Measurements from ENCODE around the gene PALM2AKAP2. TPM values are rescaled to one million over a fixed set of nuclear protein-coding genes. Genes with fewer than 3 reads are reported as not detected.

The PALM2AKAP2 gene
- polyA plus RNA-seq, 4 donors: 0.81 to 2.0 TPM; not detected in 2

DNA sequence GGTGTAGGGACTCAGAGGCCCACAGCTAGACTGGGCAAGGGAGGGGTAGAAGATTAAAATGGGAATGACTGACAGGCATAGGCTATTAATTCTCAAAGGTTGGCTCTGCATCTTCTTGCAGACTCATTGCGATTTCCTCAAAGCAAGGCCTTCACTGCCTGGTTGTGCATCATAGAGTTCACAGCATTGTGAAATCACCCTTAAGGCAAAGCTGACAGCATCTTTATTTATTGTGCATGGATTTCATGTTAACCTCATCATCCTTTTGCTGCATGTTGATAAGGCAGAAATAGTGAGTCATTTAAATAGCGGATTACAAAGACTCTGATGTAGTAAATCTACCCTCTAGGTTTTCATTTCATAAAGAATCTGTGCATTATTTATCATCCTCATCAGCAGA is 13.6 kb upstream of the PALM2AKAP2 start:
- Histone ChIP-seq H3K27ac (ENCODE audit: low read depth in 1 of 3, low read length in 2 of 3) (no peak overlapping the region), H3K4me3 (ENCODE audit: low read depth in 1 of 3, low read length in 3 of 3) (no peak overlapping the region), H3K4me1 (ENCODE audit: control insufficient read depth in 3 of 3, insufficient read depth in 2 of 3, low read depth in 1 of 3, low read length in 2 of 3) (no peaks in the 10 kb centered on the region), H3K36me3 (ENCODE audit: control insufficient read depth in 3 of 3, insufficient read depth in 2 of 3, low read depth in 1 of 3, low read length in 3 of 3) (no peaks in the 10 kb centered on the region), H3K9me3 (ENCODE audit: control insufficient read depth in 2 of 2, insufficient read depth in 1 of 2, low read depth in 1 of 2, low read length in 1 of 2) (no peaks in the 10 kb centered on the region), H3K27me3 (ENCODE audit: control insufficient read depth in 3 of 3, insufficient read depth in 3 of 3, low read length in 3 of 3) (peaks cover 0 to 2% (median 0%) of the 10 kb centered on the region in 3 donors)
- DNase-seq (no peak), FAIRE-seq (no peak)
- WGBS, 3 donors: 90 to 97% (median 95%) methylated on average over 2 of the region's 2 CpGs

DNA sequence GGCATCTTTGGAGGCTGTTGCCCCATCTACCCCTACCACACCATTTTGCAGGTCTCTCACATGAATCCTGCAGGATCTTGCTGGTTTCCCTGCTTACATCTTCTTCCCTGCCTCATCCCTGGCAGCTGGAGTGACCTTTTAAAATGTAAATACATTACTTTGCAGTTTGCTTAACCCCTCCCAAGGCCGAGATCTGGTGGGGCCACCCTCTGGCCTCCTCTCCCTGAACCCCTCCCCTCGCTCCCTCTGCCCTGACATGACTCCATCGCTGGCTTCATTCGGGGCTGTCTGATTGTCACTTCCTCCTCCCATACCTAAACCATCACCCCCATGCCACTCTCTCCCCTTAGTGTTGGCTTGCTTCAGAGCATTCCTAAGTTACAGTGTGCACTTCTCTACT is 12.6 kb upstream of the PALM2AKAP2 start:
- peaks cover 0 to 3% (median 2%) of the 10 kb centered on the region in 3 donors for H3K27me3 ChIP-seq (ENCODE audit: control insufficient read depth in 3 of 3, insufficient read depth in 3 of 3, low read length in 3 of 3)
- H3K9me3 ChIP-seq (ENCODE audit: control insufficient read depth in 2 of 2, insufficient read depth in 1 of 2, low read depth in 1 of 2, low read length in 1 of 2): no peaks in the 10 kb centered on the region
- DNase-seq: no peak
- no peaks in the 10 kb centered on the region for H3K36me3 ChIP-seq (ENCODE audit: control insufficient read depth in 3 of 3, insufficient read depth in 2 of 3, low read depth in 1 of 3, low read length in 3 of 3)
- no peak overlapping the region for H3K4me3 ChIP-seq (ENCODE audit: low read depth in 1 of 3, low read length in 3 of 3)
- no peak for FAIRE-seq
- WGBS, 3 donors: 39 to 57% (median 42%) methylated on average over 4 of the region's 4 CpGs
- no peak overlapping the region for H3K27ac ChIP-seq (ENCODE audit: low read depth in 1 of 3, low read length in 2 of 3)
- H3K4me1 ChIP-seq (ENCODE audit: control insufficient read depth in 3 of 3, insufficient read depth in 2 of 3, low read depth in 1 of 3, low read length in 2 of 3): no peaks in the 10 kb centered on the region

DNA sequence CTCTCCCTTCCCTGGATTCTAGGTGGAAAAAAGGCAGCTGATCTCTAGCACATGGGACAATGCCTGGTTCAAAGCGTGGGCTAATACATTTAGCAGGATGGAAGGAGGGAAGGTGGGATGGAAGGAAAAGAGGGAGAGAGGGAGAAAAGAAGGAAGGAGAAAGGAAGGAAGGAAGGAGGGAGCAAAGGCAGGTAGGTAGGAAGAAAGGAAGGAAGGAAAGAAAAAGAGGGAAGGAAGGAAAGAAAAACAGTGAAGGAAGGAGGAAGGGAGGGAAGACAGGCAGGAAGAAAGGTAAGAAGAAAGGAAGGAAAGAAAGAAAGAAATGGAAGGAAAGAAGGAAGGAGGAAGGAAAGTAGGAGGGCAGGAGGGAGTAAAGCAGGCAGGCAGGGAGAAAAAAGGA is 12.2 kb upstream of the PALM2AKAP2 start:
- 77 to 95% (median 81%) methylated on average over 1 of the region's 1 CpG for WGBS, 3 donors
- Histone ChIP-seq H3K4me1 (ENCODE audit: control insufficient read depth in 3 of 3, insufficient read depth in 2 of 3, low read depth in 1 of 3, low read length in 2 of 3) (no peaks in the 10 kb centered on the region), H3K36me3 (ENCODE audit: control insufficient read depth in 3 of 3, insufficient read depth in 2 of 3, low read depth in 1 of 3, low read length in 3 of 3) (no peaks in the 10 kb centered on the region), H3K4me3 (ENCODE audit: low read depth in 1 of 3, low read length in 3 of 3) (no peak overlapping the region), H3K9me3 (ENCODE audit: control insufficient read depth in 2 of 2, insufficient read depth in 1 of 2, low read depth in 1 of 2, low read length in 1 of 2) (no peaks in the 10 kb centered on the region), H3K27me3 (ENCODE audit: control insufficient read depth in 3 of 3, insufficient read depth in 3 of 3, low read length in 3 of 3) (peaks cover 0 to 3% (median 2%) of the 10 kb centered on the region in 3 donors), H3K27ac (ENCODE audit: low read depth in 1 of 3, low read length in 2 of 3) (no peak overlapping the region)
- FAIRE-seq (no peak), DNase-seq (no peak)

DNA sequence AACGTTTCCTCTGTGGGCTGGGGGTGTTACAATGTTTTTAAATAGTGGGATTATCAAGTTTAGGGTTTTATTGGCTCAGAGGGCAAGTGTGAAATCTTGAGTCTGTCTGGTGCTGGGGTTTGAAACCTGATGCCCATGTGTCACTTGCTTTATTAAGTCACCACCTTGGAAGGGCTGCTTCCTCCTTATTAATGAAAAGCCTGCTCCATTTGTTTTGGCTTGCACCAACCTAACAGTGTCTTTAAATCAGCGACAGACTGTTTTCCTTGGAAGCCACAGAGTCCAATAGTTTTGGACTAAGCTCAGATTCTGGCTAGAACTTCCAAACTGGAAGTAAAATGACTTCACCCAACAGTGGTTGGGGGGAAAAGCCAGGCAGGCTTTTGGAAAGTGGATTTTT is 10.7 kb upstream of the PALM2AKAP2 start:
- WGBS, 3 donors: 28 to 33% (median 32%) methylated on average over 2 of the region's 2 CpGs
- FAIRE-seq: no peak
- DNase-seq: no peak

DNA sequence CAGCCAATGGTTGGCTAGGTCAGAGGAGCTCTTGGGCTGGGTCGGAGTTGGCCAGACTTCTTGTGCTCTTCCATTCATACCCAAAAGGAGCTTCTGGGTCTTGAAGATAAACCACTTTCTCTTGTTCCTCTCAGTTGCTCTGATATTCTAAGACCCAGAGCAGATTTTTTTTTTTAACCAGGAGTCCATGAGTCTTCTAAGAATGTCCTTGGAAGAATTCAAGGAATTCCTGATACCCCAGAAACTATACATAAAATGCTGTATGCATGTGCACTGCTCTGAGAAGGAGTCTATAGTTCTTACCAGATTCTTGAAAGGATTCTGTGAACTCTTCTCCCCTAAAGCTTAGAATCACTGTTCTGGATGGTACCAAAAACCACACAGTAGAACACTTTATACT is 9.9 kb upstream of the PALM2AKAP2 start:
- 82 to 100% (median 92%) methylated on average over 1 of the region's 1 CpG for WGBS, 3 donors
- Histone ChIP-seq H3K4me1 (ENCODE audit: control insufficient read depth in 3 of 3, insufficient read depth in 2 of 3, low read depth in 1 of 3, low read length in 2 of 3) (no peaks in the 10 kb centered on the region), H3K27me3 (ENCODE audit: control insufficient read depth in 3 of 3, insufficient read depth in 3 of 3, low read length in 3 of 3) (peaks cover 0 to 7% (median 2%) of the 10 kb centered on the region in 3 donors), H3K36me3 (ENCODE audit: control insufficient read depth in 3 of 3, insufficient read depth in 2 of 3, low read depth in 1 of 3, low read length in 3 of 3) (no peaks in the 10 kb centered on the region), H3K4me3 (ENCODE audit: low read depth in 1 of 3, low read length in 3 of 3) (no peak overlapping the region), H3K9me3 (ENCODE audit: control insufficient read depth in 2 of 2, insufficient read depth in 1 of 2, low read depth in 1 of 2, low read length in 1 of 2) (no peaks in the 10 kb centered on the region), H3K27ac (ENCODE audit: low read depth in 1 of 3, low read length in 2 of 3) (no peak overlapping the region)
- DNase-seq: no peak
- no peak for FAIRE-seq

More for the DNA sequence above, 10.7 kb upstream of the PALM2AKAP2 start:
- Histone ChIP-seq H3K36me3 (ENCODE audit: control insufficient read depth in 3 of 3, insufficient read depth in 2 of 3, low read depth in 1 of 3, low read length in 3 of 3) (no peaks in the 10 kb centered on the region), H3K9me3 (ENCODE audit: control insufficient read depth in 2 of 2, insufficient read depth in 1 of 2, low read depth in 1 of 2, low read length in 1 of 2) (no peaks in the 10 kb centered on the region), H3K27me3 (ENCODE audit: control insufficient read depth in 3 of 3, insufficient read depth in 3 of 3, low read length in 3 of 3) (peaks cover 0 to 7% (median 2%) of the 10 kb centered on the region in 3 donors), H3K4me1 (ENCODE audit: control insufficient read depth in 3 of 3, insufficient read depth in 2 of 3, low read depth in 1 of 3, low read length in 2 of 3) (no peaks in the 10 kb centered on the region), H3K27ac (ENCODE audit: low read depth in 1 of 3, low read length in 2 of 3) (no peak overlapping the region), H3K4me3 (ENCODE audit: low read depth in 1 of 3, low read length in 3 of 3) (no peak overlapping the region)

DNA sequence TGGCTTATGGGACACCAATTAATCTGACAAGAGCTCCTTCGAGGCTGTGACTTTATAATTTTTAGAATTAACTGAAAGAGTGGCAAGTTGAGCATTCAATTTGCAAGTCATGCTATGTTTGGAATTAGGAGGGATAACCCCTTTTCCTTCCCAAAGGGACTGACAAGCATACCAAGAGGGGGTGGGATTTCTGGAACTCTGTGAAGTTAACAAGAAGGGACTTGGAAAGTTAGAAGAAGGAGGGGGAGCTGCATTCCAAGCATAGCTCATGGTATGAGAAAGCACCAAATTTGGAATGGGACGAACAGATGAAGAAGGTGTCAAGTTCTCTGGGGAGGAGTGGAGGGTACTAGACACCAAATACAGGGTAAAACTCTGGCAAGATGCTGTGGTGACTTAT is 8.9 kb upstream of the PALM2AKAP2 start:
- Histone ChIP-seq H3K4me1 (ENCODE audit: control insufficient read depth in 3 of 3, insufficient read depth in 2 of 3, low read depth in 1 of 3, low read length in 2 of 3) (no peaks in the 10 kb centered on the region), H3K36me3 (ENCODE audit: control insufficient read depth in 3 of 3, insufficient read depth in 2 of 3, low read depth in 1 of 3, low read length in 3 of 3) (no peaks in the 10 kb centered on the region), H3K4me3 (ENCODE audit: low read depth in 1 of 3, low read length in 3 of 3) (no peak overlapping the region), H3K27ac (ENCODE audit: low read depth in 1 of 3, low read length in 2 of 3) (no peak overlapping the region), H3K27me3 (ENCODE audit: control insufficient read depth in 3 of 3, insufficient read depth in 3 of 3, low read length in 3 of 3) (peaks cover 0 to 7% (median 4%) of the 10 kb centered on the region in 3 donors), H3K9me3 (ENCODE audit: control insufficient read depth in 2 of 2, insufficient read depth in 1 of 2, low read depth in 1 of 2, low read length in 1 of 2) (no peaks in the 10 kb centered on the region)
- DNase-seq: no peak
- FAIRE-seq: no peak
- WGBS, 3 donors: 46 to 66% (median 65%) methylated on average over 2 of the region's 2 CpGs

DNA sequence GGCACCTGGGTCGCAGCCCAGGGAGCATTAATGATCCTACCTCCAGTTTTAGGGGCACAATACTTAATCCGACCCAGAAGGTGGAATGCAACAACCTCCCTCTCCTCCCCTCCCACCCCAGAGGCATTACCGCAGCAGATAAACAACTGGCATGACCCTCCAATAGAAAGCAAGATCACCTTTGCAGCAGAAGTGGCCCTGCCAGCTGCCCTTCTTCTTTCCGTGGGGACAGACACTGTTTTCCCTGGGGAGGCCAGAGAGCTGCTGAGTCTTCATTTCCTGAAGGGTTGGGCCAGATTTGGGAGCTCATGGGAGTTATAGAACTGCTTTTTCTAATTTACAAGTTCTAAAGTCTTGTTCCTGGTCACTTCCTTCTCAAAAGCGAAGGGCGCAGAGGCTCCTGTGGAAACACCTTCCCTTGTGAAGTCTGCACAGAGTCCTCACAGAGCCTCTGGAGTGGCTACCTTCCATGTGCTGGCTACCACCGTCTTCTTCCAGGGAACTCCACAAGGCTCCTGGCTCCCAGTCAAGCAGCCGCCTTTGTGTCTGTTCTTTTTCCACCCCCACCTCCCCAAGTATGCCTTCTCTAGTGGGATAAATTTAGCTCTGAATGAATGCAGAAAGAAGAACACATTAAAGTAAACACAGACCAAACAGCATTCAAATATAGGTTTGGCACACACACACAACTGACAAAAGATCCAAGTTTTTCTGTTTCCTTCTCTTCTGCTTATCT is 8.0 kb upstream of the PALM2AKAP2 start:
- Histone ChIP-seq H3K36me3 (ENCODE audit: control insufficient read depth in 3 of 3, insufficient read depth in 2 of 3, low read depth in 1 of 3, low read length in 3 of 3) (no peaks in the 10 kb centered on the region), H3K27me3 (ENCODE audit: control insufficient read depth in 3 of 3, insufficient read depth in 3 of 3, low read length in 3 of 3) (peaks cover 0 to 7% (median 4%) of the 10 kb centered on the region in 3 donors), H3K9me3 (ENCODE audit: control insufficient read depth in 2 of 2, insufficient read depth in 1 of 2, low read depth in 1 of 2, low read length in 1 of 2) (no peaks in the 10 kb centered on the region), H3K4me1 (ENCODE audit: control insufficient read depth in 3 of 3, insufficient read depth in 2 of 3, low read depth in 1 of 3, low read length in 2 of 3) (no peaks in the 10 kb centered on the region), H3K4me3 (ENCODE audit: low read depth in 1 of 3, low read length in 3 of 3) (no peak overlapping the region), H3K27ac (ENCODE audit: low read depth in 1 of 3, low read length in 2 of 3) (no peak overlapping the region)
- 53 to 67% (median 63%) methylated on average over 8 of the region's 8 CpGs for WGBS, 3 donors
- DNase-seq (no peak), FAIRE-seq (no peak)

DNA sequence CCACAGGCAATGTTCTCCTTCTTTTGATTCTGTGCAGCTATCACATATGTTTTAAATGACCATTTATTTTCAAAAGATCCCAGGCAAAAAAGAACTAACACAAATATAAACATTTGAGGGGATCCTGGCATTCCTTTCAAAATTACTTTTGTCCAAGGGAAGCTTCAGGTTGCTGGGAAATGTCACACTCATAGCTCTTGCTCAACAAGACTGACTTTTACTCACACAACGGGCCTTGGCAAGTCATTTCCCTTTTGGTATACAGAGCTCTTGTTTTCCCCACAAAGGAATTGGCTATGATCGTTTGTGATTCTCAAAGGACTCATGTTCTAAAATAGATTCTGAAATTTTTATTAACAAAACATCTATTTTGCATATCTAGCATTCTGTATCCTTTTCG is 4.5 kb upstream of the PALM2AKAP2 start:
- no peaks in the 10 kb centered on the region for H3K9me3 ChIP-seq (ENCODE audit: control insufficient read depth in 2 of 2, insufficient read depth in 1 of 2, low read depth in 1 of 2, low read length in 1 of 2)
- no peak for DNase-seq
- peaks cover 0 to 16% (median 7%) of the 10 kb centered on the region in 3 donors for H3K27me3 ChIP-seq (ENCODE audit: control insufficient read depth in 3 of 3, insufficient read depth in 3 of 3, low read length in 3 of 3)
- no peaks in the 10 kb centered on the region for H3K36me3 ChIP-seq (ENCODE audit: control insufficient read depth in 3 of 3, insufficient read depth in 2 of 3, low read depth in 1 of 3, low read length in 3 of 3)
- peaks cover 0 to 5% (median 0%) of the 10 kb centered on the region in 3 donors for H3K4me1 ChIP-seq (ENCODE audit: control insufficient read depth in 3 of 3, insufficient read depth in 2 of 3, low read depth in 1 of 3, low read length in 2 of 3)
- 66 to 79% (median 74%) methylated on average over 3 of the region's 3 CpGs for WGBS, 3 donors
- H3K27ac ChIP-seq (ENCODE audit: low read depth in 1 of 3, low read length in 2 of 3): no peak overlapping the region
- FAIRE-seq: no peak
- no peak overlapping the region for H3K4me3 ChIP-seq (ENCODE audit: low read depth in 1 of 3, low read length in 3 of 3)

DNA sequence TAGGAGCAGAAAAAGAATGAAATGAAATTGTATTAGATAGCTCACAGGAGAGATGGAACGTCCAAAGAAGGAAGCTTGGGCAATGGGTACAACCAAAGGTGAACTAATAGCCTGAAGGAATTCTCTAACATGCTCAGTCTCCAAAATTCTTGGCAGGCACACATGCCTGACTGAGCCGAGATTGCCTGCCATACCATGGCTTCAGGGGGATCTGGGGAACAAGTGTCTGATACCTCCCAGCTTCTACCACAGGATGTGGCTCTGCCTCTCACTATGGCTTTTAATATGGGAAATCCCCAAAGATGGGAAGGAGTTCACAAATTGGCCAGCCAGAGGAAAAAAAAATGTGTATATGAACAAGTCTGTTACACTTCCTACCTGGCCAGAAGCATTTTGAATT is 3.6 kb upstream of the PALM2AKAP2 start:
- peaks cover 0 to 5% (median 0%) of the 10 kb centered on the region in 3 donors for H3K4me1 ChIP-seq (ENCODE audit: control insufficient read depth in 3 of 3, insufficient read depth in 2 of 3, low read depth in 1 of 3, low read length in 2 of 3)
- FAIRE-seq: no peak
- 58 to 72% (median 59%) methylated on average over 2 of the region's 2 CpGs for WGBS, 3 donors
- H3K27ac ChIP-seq (ENCODE audit: low read depth in 1 of 3, low read length in 2 of 3): no peak overlapping the region
- no peaks in the 10 kb centered on the region for H3K9me3 ChIP-seq (ENCODE audit: control insufficient read depth in 2 of 2, insufficient read depth in 1 of 2, low read depth in 1 of 2, low read length in 1 of 2)
- no peak for DNase-seq
- H3K36me3 ChIP-seq (ENCODE audit: control insufficient read depth in 3 of 3, insufficient read depth in 2 of 3, low read depth in 1 of 3, low read length in 3 of 3): no peaks in the 10 kb centered on the region
- peaks cover 0 to 22% (median 7%) of the 10 kb centered on the region in 3 donors for H3K27me3 ChIP-seq (ENCODE audit: control insufficient read depth in 3 of 3, insufficient read depth in 3 of 3, low read length in 3 of 3)
- no peak overlapping the region for H3K4me3 ChIP-seq (ENCODE audit: low read depth in 1 of 3, low read length in 3 of 3)
